Measurements from ENCODE around the gene FTHL17.

Gene FTHL17

GRCh38 chrX:31061091-31061490 is 10.8 kb downstream of the FTHL17 start:
- no peak for ATAC-seq
- Mint-ChIP-seq H3K27ac (no peak overlapping the region), H3K27me3 (no peaks in the 10 kb centered on the region), H3K4me1 (no peaks in the 10 kb centered on the region), H3K36me3 (no peaks in the 10 kb centered on the region), H3K9me3 (no peaks in the 10 kb centered on the region), H3K4me3 (no peak overlapping the region)

- Mint-ChIP-seq H3K4me3 (no peak overlapping the region), H3K36me3 (no peaks in the 10 kb centered on the region), H3K9me3 (peaks cover 3% of the 10 kb centered on the region), H3K4me1 (no peaks in the 10 kb centered on the region), H3K27ac (no peak overlapping the region), H3K27me3 (no peaks in the 10 kb centered on the region)
- no peak for ATAC-seq
These were observed 11.8 kb downstream of the FTHL17 start for GRCh38 chrX:31060016-31060415.

GRCh38 chrX:31058284-31058683 is 13.6 kb downstream of the FTHL17 start:
- no peaks in the 10 kb centered on the region for H3K4me1 Mint-ChIP-seq
- H3K36me3 Mint-ChIP-seq, result no peaks in the 10 kb centered on the region
- no peak overlapping the region for H3K4me3 Mint-ChIP-seq
- no peaks in the 10 kb centered on the region for H3K27me3 Mint-ChIP-seq
- peaks cover 3% of the 10 kb centered on the region for H3K9me3 Mint-ChIP-seq
- no peak for ATAC-seq
- H3K27ac Mint-ChIP-seq, result no peak overlapping the region

GRCh38 chrX:31057691-31058090 is 14.2 kb downstream of the FTHL17 start:
- Mint-ChIP-seq H3K4me3 (no peak overlapping the region), H3K4me1 (no peaks in the 10 kb centered on the region), H3K36me3 (no peaks in the 10 kb centered on the region), H3K27ac (no peak overlapping the region), H3K27me3 (no peaks in the 10 kb centered on the region), H3K9me3 (peaks cover 3% of the 10 kb centered on the region)
- no peak for ATAC-seq

GRCh38 chrX:31057291-31057690 is 14.6 kb downstream of the FTHL17 start:
- Mint-ChIP-seq H3K4me1 (no peaks in the 10 kb centered on the region), H3K27me3 (no peaks in the 10 kb centered on the region), H3K9me3 (peaks cover 3% of the 10 kb centered on the region), H3K36me3 (no peaks in the 10 kb centered on the region), H3K27ac (no peak overlapping the region), H3K4me3 (no peak overlapping the region)
- ATAC-seq, result no peak

GRCh38 chrX:31053621-31054020 is 18.2 kb downstream of the FTHL17 start:
- H3K27ac Mint-ChIP-seq, result no peak overlapping the region
- H3K9me3 Mint-ChIP-seq, result peaks cover 3% of the 10 kb centered on the region
- H3K4me3 Mint-ChIP-seq, result no peak overlapping the region
- H3K4me1 Mint-ChIP-seq, result no peaks in the 10 kb centered on the region
- no peaks in the 10 kb centered on the region for H3K27me3 Mint-ChIP-seq
- ATAC-seq, result no peak
- no peaks in the 10 kb centered on the region for H3K36me3 Mint-ChIP-seq

GRCh38 chrX:31039327-31039711 is 32.5 kb downstream of the FTHL17 start:
- ATAC-seq, result no peak
- Mint-ChIP-seq H3K36me3 (no peaks in the 10 kb centered on the region), H3K4me1 (peaks cover 12% of the 10 kb centered on the region), H3K27me3 (no peaks in the 10 kb centered on the region), H3K4me3 (no peak overlapping the region), H3K9me3 (no peaks in the 10 kb centered on the region), H3K27ac (no peak overlapping the region)

- peak; percentile 51 for ATAC-seq
- Mint-ChIP-seq H3K9me3 (no peaks in the 10 kb centered on the region), H3K27me3 (no peaks in the 10 kb centered on the region), H3K27ac (no peak overlapping the region), H3K36me3 (no peaks in the 10 kb centered on the region), H3K4me3 (no peak overlapping the region), H3K4me1 (peaks cover 12% of the 10 kb centered on the region)
These were observed 33.1 kb downstream of the FTHL17 start for GRCh38 chrX:31038575-31039326.

- H3K4me1 Mint-ChIP-seq, result peaks cover 12% of the 10 kb centered on the region
- no peak overlapping the region for H3K4me3 Mint-ChIP-seq
- H3K27ac Mint-ChIP-seq, result no peak overlapping the region
- no peaks in the 10 kb centered on the region for H3K27me3 Mint-ChIP-seq
- H3K9me3 Mint-ChIP-seq, result no peaks in the 10 kb centered on the region
- no peaks in the 10 kb centered on the region for H3K36me3 Mint-ChIP-seq
- no peak for ATAC-seq
These were observed 34.9 kb downstream of the FTHL17 start for GRCh38 chrX:31036895-31037294.

GRCh38 chrX:31027351-31027750 is 44.5 kb downstream of the FTHL17 start:
- Mint-ChIP-seq H3K36me3 (no peaks in the 10 kb centered on the region), H3K9me3 (no peaks in the 10 kb centered on the region), H3K4me3 (no peak overlapping the region), H3K27ac (no peak overlapping the region), H3K4me1 (no peaks in the 10 kb centered on the region), H3K27me3 (peaks cover 11% of the 10 kb centered on the region)
- no peak for ATAC-seq

GRCh38 chrX:31024866-31025265 is 47.0 kb downstream of the FTHL17 start:
- peaks cover 5% of the 10 kb centered on the region for H3K27me3 Mint-ChIP-seq
- ATAC-seq, result no peak
- H3K27ac Mint-ChIP-seq, result no peak overlapping the region
- H3K4me1 Mint-ChIP-seq, result no peaks in the 10 kb centered on the region
- no peaks in the 10 kb centered on the region for H3K9me3 Mint-ChIP-seq
- no peaks in the 10 kb centered on the region for H3K36me3 Mint-ChIP-seq
- no peak overlapping the region for H3K4me3 Mint-ChIP-seq

- Mint-ChIP-seq H3K9me3 (no peaks in the 10 kb centered on the region), H3K27ac (no peak overlapping the region), H3K27me3 (no peaks in the 10 kb centered on the region), H3K4me3 (no peak overlapping the region), H3K4me1 (no peaks in the 10 kb centered on the region), H3K36me3 (no peaks in the 10 kb centered on the region)
- no peak for ATAC-seq
These were observed 50.3 kb downstream of the FTHL17 start for GRCh38 chrX:31021537-31021936.
